HEK293T (cell line): ENCODE results near the gene NRP2.
A peak's percentile ranks its signal among the peaks of the same experiment; 100 is the strongest.

Experiments
- CTCF ChIA-PET: fragments of 350-600 bp; formaldehyde crosslinking; extraction: SDS; loops from one replicate; lab custom pipeline; 2021; ENCODE audit warnings: antibody characterized with exemption, inconsistent platforms; lab: Yijun Ruan, JAX
- POLR2A ChIA-PET: fragments of 350-600 bp; formaldehyde crosslinking; extraction: SDS; loops from one replicate; lab custom pipeline; 2020; ENCODE audit warnings: antibody characterized with exemption, inconsistent platforms; lab: Yijun Ruan, JAX
- DNase-seq: peaks from one replicate; pipeline ENCODE4 v3.0.0; 2012; ENCODE audit warnings: mixed read lengths; ENCODE audit errors: extremely low spot score
- ARNT ChIP-seq: fragments of 450-650 bp; IDR thresholded peaks from 2 replicates; pipeline ENCODE4 v1.6.1; 2017; ENCODE audit warnings: mild to moderate bottlenecking
- BHLHE40 ChIP-seq: fragments of 450-650 bp; IDR thresholded peaks from 2 replicates; pipeline ENCODE4 v1.6.1; 2016; ENCODE audit warnings: mild to moderate bottlenecking, moderate library complexity, borderline replicate concordance
- CTBP1 ChIP-seq: fragments of 450-650 bp; IDR thresholded peaks from 2 replicates; pipeline ENCODE4 v1.6.1; 2016; ENCODE audit warnings: borderline replicate concordance
- ELF4 ChIP-seq: fragments of 450-650 bp; IDR thresholded peaks from 2 replicates; pipeline ENCODE4 v1.6.1; 2017; ENCODE audit warnings: antibody characterized with exemption
- FOXA1 ChIP-seq: fragments of 450-650 bp; IDR thresholded peaks from 2 replicates; pipeline ENCODE4 v1.6.1; 2016; ENCODE audit warnings: mild to moderate bottlenecking
- FOXK2 ChIP-seq: fragments of 450-650 bp; IDR thresholded peaks from 2 replicates; pipeline ENCODE4 v1.6.1; 2016; ENCODE audit warnings: mild to moderate bottlenecking
- FOXM1 ChIP-seq: fragments of 450-650 bp; IDR thresholded peaks from 2 replicates; pipeline ENCODE4 v1.6.1; 2017; ENCODE audit warnings: mild to moderate bottlenecking, borderline replicate concordance
- HDGF ChIP-seq: fragments of 450-650 bp; IDR thresholded peaks from 2 replicates; pipeline ENCODE4 v1.6.1; 2017; ENCODE audit warnings: antibody characterized with exemption, borderline replicate concordance
- L3MBTL2 ChIP-seq: fragments of 450-650 bp; conservative IDR thresholded peaks from 2 replicates; pipeline ENCODE4 v1.6.1; 2016; ENCODE audit warnings: mild to moderate bottlenecking
- LEF1 ChIP-seq: fragments of 450-650 bp; IDR thresholded peaks from 2 replicates; pipeline ENCODE4 v1.6.1; 2017; ENCODE audit warnings: mild to moderate bottlenecking, borderline replicate concordance
- NFRKB ChIP-seq: fragments of 450-650 bp; IDR thresholded peaks from 2 replicates; pipeline ENCODE4 v1.6.1; 2016; ENCODE audit warnings: mild to moderate bottlenecking, moderate library complexity
- SP1 ChIP-seq: fragments of 450-650 bp; IDR thresholded peaks from 2 replicates; pipeline ENCODE4 v1.6.1; 2017
- SUZ12 ChIP-seq: fragments of 450-650 bp; IDR thresholded peaks from 2 replicates; pipeline ENCODE4 v1.6.1; 2016; ENCODE audit warnings: mild to moderate bottlenecking
- TARDBP ChIP-seq: fragments of 450-650 bp; IDR thresholded peaks from 2 replicates; pipeline ENCODE4 v1.6.1; 2016
- ZNF384 ChIP-seq: fragments of 450-650 bp; IDR thresholded peaks from 2 replicates; pipeline ENCODE4 v1.6.1; 2016
- TF ChIP-seq, protein P1 (sequence below): fragments of 450-650 bp; IDR thresholded peaks from 2 replicates; pipeline ENCODE4 v1.6.1; 2016

NRP2 gene

DNA sequence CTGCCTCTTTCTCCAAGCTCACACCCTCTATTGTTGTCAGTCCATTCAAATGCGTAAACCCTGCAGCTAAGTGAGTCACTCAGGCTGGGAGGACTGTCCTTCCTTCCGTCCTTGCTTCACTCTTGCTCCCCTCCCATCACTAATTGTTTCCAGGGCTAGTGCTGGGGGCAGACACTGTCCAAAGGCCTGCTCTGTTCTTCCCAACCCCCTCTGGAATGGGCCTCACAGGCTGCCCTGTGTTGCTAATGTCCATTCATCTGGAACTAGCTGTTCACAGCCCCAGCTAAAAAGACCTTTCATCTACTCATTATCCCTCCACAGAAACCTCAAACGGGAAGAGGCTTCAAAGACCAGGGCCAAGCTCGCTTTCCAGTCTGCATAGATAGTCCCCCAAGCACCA is 31.9 kb upstream of the NRP2 start:
- DNase-seq: no peak
- ChIA-PET CTCF (no interaction called here), POLR2A (no interaction called here)
- TF ChIP-seq, protein P1, sequence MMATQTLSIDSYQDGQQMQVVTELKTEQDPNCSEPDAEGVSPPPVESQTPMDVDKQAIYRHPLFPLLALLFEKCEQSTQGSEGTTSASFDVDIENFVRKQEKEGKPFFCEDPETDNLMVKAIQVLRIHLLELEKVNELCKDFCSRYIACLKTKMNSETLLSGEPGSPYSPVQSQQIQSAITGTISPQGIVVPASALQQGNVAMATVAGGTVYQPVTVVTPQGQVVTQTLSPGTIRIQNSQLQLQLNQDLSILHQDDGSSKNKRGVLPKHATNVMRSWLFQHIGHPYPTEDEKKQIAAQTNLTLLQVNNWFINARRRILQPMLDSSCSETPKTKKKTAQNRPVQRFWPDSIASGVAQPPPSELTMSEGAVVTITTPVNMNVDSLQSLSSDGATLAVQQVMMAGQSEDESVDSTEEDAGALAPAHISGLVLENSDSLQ: no peak
- TF ChIP-seq ARNT (no peak), NFRKB (no peak), FOXK2 (no peak), L3MBTL2 (no peak), FOXA1 (no peak), LEF1 (no peak), TARDBP (no peak), FOXM1 (no peak), HDGF (no peak), CTBP1 (no peak), BHLHE40 (no peak)

DNA sequence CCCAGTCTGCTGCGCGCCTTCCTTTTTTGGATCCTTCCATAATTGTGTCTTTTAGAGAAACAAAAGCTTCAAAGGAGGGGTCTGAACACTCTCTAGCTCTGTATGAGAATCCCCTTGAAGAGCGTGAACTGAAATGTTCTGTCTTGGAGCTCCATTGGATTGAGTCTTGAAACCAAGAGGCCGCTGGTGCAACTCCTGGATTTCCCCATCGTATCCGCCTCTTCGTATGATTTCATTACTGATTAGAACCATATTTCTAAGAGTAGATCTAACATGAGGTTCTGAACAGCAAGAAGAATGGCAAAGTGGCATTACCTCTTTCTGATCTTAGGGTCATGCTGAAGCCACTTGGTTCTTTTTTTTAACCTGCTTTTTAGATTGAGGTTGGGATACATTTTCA is 31.4 kb upstream of the NRP2 start:
- CTCF ChIA-PET: no interaction called here
- no peak for DNase-seq
- POLR2A ChIA-PET: no interaction called here
- no peak for TF ChIP-seq SP1
- no peak for TF ChIP-seq L3MBTL2
- no peak for TF ChIP-seq HDGF
- no peak for TF ChIP-seq FOXM1
- TF ChIP-seq SUZ12: no peak
- TF ChIP-seq CTBP1: no peak
- no peak for TF ChIP-seq ELF4
- no peak for TF ChIP-seq ZNF384
- no peak for TF ChIP-seq TARDBP
- TF ChIP-seq NFRKB: no peak

DNA sequence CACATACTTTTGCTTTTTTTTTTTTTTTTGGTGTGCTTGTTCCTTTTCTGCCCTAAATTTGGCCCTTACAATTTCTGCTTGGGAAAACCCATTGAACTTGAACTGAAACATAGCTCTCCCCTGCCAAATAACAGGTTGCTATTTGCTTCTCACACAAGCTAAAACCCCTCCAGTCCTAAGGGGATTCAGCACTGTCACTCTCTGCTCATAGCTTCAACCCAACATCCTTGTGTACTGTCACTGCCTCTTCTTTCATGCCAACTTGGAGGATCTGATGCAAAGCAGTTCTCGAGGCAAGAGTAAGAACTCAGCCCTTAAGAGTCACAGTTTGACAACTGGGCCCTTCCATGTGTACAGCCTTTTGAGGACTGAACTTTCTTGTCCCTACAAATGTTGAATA is 30.6 kb upstream of the NRP2 start:
- ChIA-PET POLR2A (no interaction called here), CTCF (interaction anchor here (0.6 kb wide), 1 partner anchor 73 kb away, joined by 3 read pairs; no protein-coding TSS in a partner anchor)
- no peak for TF ChIP-seq ZNF384
- no peak for TF ChIP-seq ELF4
- no peak for TF ChIP-seq FOXK2
- TF ChIP-seq, protein P1: no peak
- TF ChIP-seq HDGF: no peak
- no peak for TF ChIP-seq LEF1
- TF ChIP-seq ARNT: no peak
- TF ChIP-seq TARDBP: no peak
- no peak for TF ChIP-seq CTBP1
- no peak for TF ChIP-seq NFRKB
- TF ChIP-seq L3MBTL2: no peak
- TF ChIP-seq BHLHE40: no peak
- no peak for TF ChIP-seq FOXM1
- TF ChIP-seq SP1: no peak
- no peak for TF ChIP-seq FOXA1
- no peak for DNase-seq

DNA sequence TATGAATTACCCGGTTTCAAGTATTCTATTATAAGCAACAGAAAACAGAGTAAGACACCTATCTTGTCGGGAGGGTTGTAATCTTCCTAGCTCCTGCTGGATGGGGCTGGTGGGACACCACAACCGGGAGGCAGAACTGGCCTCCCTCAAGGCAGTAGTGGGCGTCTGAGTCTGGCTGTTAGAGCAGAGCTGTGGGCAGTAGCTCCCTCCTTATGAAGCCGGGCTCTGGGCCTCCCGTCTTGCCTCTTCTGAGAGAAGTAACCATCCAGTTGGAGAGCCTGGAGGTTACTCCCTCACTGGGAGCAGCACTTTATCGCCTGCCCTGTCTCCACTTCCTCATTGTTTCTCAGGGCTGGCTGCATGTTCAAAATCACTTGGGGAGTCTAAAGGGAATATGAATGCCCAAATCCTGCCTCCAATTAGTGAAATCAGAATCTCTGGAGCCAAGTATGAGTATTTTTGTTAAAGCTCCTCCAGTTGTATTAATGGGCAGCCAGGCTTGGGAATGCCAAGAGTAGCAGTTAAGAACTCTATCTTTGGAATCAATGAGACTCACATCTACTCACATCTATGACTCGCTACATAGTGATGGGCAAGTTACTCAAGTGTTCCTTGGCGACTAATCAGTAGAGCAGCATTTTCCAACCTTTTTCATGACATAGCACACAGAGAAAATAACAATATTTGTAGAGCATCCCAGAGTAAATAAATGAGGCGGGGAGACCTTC is 27.3 kb upstream of the NRP2 start:
- no peak for DNase-seq
- POLR2A ChIA-PET: no interaction called here
- TF ChIP-seq SUZ12: no peak
- no peak for TF ChIP-seq ARNT
- no peak for TF ChIP-seq TARDBP
- TF ChIP-seq LEF1: no peak
- TF ChIP-seq NFRKB: no peak
- no peak for TF ChIP-seq L3MBTL2
- no peak for TF ChIP-seq ZNF384
- no peak for TF ChIP-seq BHLHE40
- no peak for TF ChIP-seq FOXA1
- CTCF ChIA-PET: interaction anchor here (1.9 kb wide), 1 partner anchor 21 kb away, joined by 5 read pairs; no protein-coding TSS in a partner anchor

DNA sequence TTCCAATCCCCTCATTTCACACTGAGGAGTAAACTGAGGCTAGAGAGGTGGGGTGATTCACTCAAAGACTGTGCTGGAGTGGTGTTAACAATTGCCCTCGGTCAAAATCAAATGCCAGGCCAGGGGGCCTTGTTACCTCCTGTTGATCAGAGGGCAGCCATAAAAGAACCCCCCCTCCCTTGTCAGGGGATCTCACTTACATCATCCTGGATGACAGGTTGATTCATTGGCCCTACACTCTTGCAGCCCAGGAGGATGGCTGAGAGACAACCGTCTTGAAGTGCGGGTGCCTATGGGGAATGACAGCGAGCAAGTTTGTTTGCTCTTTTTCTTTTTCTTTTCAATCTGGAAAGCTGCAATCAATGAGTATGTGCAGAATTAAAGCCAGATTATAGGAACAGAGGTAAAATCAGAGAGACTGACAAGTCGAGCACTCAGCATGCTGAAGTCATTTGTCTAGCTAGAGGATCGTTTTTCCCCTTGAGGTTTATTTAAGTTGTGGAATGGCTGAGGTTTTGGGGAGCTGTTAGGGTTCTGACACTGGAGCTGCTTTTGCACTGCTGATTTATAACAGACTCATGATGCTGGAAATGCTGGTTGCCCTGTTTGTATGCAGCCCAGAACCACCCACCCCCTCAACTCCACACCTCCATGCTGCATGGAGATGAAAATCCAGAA is 26.4 kb upstream of the NRP2 start:
- TF ChIP-seq, protein P1: peak; percentile 67
- TF ChIP-seq FOXM1 (no peak), SP1 (no peak)
- no peak for DNase-seq
- CTCF ChIA-PET: interaction anchor here (1.9 kb wide), 1 partner anchor 20 kb away, joined by 5 read pairs; no protein-coding TSS in a partner anchor
- POLR2A ChIA-PET: no interaction called here

DNA sequence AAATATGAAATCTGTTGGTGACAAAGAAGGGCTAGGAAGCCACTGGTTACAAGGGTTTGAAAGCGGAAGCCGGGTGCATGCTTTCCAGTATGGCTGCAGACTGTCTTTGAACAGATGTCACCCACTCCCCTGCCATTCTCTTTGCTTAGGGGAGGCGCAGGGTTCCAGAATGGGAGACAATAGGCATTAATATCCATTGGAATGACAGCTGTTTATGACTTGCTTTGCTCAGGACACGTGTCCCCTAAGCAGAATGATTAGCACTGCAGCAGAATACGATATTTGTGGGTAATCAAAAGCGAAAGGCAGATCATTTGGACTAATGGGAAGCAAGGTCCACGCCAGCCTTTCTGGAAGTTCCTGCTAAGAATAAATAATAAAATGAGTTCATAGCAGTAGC is 25.8 kb upstream of the NRP2 start:
- CTCF ChIA-PET: no interaction called here
- no peak for TF ChIP-seq FOXA1
- POLR2A ChIA-PET: no interaction called here
- no peak for DNase-seq
